GM12865 (cell line): ENCODE measurements around the gene TBX10.

ENCODE experiments used
- DNase-seq: peaks from one replicate; pipeline ENCODE4 v3.0.0; 2010; ENCODE audit warnings: low read depth
- H3K4me3 ChIP-seq: 2 replicates; pipeline ENCODE4 v1.5.1; 2011; ENCODE audit warnings: mild to moderate bottlenecking, low read depth, low read length, control low read depth
- TF ChIP-seq, protein P1 (sequence below): IDR thresholded peaks from 2 replicates; pipeline ENCODE4 v1.5.1; 2011; ENCODE audit warnings: low read length, control low read depth, low read depth, inconsistent platforms; ENCODE audit not compliant: insufficient read depth; ENCODE audit errors: missing control alignments

Gene TBX10

DNA sequence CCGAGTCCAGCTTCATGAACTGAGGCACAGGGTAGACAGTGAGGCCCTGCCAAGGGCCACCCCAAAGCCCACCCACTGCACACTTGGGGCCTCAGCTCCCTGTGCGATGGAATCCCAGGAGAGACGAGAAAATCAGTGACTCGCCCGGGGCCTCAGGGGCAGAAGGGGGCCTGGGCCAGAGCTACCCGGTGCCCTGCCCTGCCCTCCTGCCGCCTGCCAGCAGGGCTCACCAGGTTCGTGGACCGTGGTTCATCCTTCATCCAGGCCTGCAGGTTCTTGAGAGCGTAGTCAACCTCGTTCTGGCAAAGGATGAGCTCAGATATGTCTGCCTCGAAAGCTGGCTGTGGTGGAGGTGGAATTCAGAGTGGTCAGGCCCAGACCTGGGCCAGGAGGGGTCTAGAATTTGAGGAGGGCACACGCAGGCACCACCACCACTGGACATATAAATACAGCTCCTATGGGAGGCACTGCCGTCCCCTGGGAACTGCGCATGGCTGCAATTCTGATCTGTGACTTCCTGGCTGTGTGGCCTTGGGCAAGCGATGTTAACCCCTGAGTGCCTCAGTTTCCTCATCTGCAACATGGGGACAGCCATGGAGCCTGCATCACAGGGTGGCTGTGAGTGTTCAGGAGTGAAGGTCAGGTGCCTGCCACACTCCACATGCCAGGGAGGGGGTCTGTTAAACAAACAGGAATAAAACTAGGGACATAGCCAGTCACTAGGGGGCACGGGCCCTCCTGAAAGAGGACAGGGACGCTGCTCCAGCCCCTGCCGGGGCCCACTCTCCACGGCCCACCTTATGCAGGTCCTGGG is 27.3 kb upstream of the TBX10 start:
- no peak for DNase-seq
- TF ChIP-seq, protein P1, sequence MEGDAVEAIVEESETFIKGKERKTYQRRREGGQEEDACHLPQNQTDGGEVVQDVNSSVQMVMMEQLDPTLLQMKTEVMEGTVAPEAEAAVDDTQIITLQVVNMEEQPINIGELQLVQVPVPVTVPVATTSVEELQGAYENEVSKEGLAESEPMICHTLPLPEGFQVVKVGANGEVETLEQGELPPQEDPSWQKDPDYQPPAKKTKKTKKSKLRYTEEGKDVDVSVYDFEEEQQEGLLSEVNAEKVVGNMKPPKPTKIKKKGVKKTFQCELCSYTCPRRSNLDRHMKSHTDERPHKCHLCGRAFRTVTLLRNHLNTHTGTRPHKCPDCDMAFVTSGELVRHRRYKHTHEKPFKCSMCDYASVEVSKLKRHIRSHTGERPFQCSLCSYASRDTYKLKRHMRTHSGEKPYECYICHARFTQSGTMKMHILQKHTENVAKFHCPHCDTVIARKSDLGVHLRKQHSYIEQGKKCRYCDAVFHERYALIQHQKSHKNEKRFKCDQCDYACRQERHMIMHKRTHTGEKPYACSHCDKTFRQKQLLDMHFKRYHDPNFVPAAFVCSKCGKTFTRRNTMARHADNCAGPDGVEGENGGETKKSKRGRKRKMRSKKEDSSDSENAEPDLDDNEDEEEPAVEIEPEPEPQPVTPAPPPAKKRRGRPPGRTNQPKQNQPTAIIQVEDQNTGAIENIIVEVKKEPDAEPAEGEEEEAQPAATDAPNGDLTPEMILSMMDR = no peak
- H3K4me3 ChIP-seq = no peak overlapping the region

DNA sequence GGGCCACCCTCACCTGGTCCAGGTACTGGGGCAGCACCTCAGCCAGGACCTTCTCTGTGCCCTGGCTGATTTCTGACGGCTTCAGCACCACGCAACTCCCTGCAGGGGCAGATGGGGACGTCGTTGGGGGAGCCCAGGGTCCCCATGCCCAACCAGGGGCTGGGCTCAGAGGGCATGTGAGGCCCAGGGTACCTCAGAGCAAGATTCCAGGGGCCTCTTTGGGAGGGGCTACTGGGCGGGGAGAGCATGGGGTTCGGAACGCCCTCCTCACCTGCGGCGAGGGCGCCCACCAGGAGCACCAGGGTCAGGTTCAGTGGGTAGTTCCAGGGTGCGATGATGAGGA is 26.7 kb upstream of the TBX10 start:
- no peak overlapping the region for H3K4me3 ChIP-seq
- DNase-seq = no peak
- TF ChIP-seq, protein P1 = no peak

- H3K4me3 ChIP-seq = no peak overlapping the region
- no peak for DNase-seq
- TF ChIP-seq, protein P1 = no peak
Measured at GRCh38 chr11:67665541-67666302, 26.2 kb upstream of the TBX10 start.

- TF ChIP-seq, protein P1 = no peak
- H3K4me3 ChIP-seq = no peak overlapping the region
- DNase-seq = no peak
Measured at GRCh38 chr11:67664696-67665540, 25.4 kb upstream of the TBX10 start.

- no peak for DNase-seq
- TF ChIP-seq, protein P1 = no peak
- no peak overlapping the region for H3K4me3 ChIP-seq
Measured at GRCh38 chr11:67664213-67664585, 24.6 kb upstream of the TBX10 start.

- no peak overlapping the region for H3K4me3 ChIP-seq
- TF ChIP-seq, protein P1 = no peak
- no peak for DNase-seq
Measured at GRCh38 chr11:67663532-67664212, 24.1 kb upstream of the TBX10 start.
